Measurements from ENCODE around the gene MRPL54. TPM values are rescaled to one million over a fixed set of nuclear protein-coding genes. Genes with fewer than 3 reads are reported as not detected.

Gene MRPL54
- total RNA-seq, 2 donors from 2014 or later: 38.1 to 38.9 TPM

- no peak for DNase-seq
- Mint-ChIP-seq H3K4me3 (no peak overlapping the region), H3K36me3 (ENCODE audit: low read depth) (no peaks in the 10 kb centered on the region), H3K27ac (no peak overlapping the region), H3K4me1 (peaks cover 4% of the 10 kb centered on the region), H3K27me3 (ENCODE audit: insufficient read depth) (peaks cover 12% of the 10 kb centered on the region), H3K9me3 (no peaks in the 10 kb centered on the region)
- no peak overlapping the region for H3K4me3 ChIP-seq (ENCODE audit: low read length)
- H3K27me3 ChIP-seq (ENCODE audit: control insufficient read depth, insufficient read depth, low read length, poor library complexity, severe bottlenecking): peaks cover 7% of the 10 kb centered on the region
- no peak for TF ChIP-seq CTCF (conservative IDR thresholded peaks at IDR 0.05)
- no peaks in the 10 kb centered on the region for H3K9me3 ChIP-seq (ENCODE audit: control insufficient read depth, low read length)
- H3K4me1 ChIP-seq (ENCODE audit: control insufficient read depth, insufficient read depth, low read length): no peaks in the 10 kb centered on the region
- H3K27ac ChIP-seq (ENCODE audit: low read depth, low read length): no peak overlapping the region
- H3K9ac ChIP-seq (ENCODE audit: extremely low read depth, low read length, poor library complexity, severe bottlenecking): no peak overlapping the region
- no peaks in the 10 kb centered on the region for H3K36me3 ChIP-seq (ENCODE audit: control insufficient read depth, insufficient read depth, low read length)
- 88 to 100% methylated on average over 1 to 3 of the region's 3 CpGs for WGBS, 2 experiments (ENCODE audit: insufficient coverage in 1 of 2, insufficient read length in 1 of 2)
Measured at GRCh38 chr19:3725121-3725520, 37.4 kb upstream of the MRPL54 start.

- Histone ChIP-seq H3K4me3 (ENCODE audit: low read length) (no peak overlapping the region), H3K36me3 (ENCODE audit: control insufficient read depth, insufficient read depth, low read length) (no peaks in the 10 kb centered on the region), H3K9me3 (ENCODE audit: control insufficient read depth, low read length) (no peaks in the 10 kb centered on the region), H3K27ac (ENCODE audit: low read depth, low read length) (no peak overlapping the region), H3K9ac (ENCODE audit: extremely low read depth, low read length, poor library complexity, severe bottlenecking) (no peak overlapping the region), H3K4me1 (ENCODE audit: control insufficient read depth, insufficient read depth, low read length) (no peaks in the 10 kb centered on the region), H3K27me3 (ENCODE audit: control insufficient read depth, insufficient read depth, low read length, poor library complexity, severe bottlenecking) (peaks cover 7% of the 10 kb centered on the region)
- TF ChIP-seq CTCF (conservative IDR thresholded peaks at IDR 0.05): no peak
- no peaks in the 10 kb centered on the region for H3K9me3 Mint-ChIP-seq
- H3K27me3 Mint-ChIP-seq (ENCODE audit: insufficient read depth): peaks cover 12% of the 10 kb centered on the region
- 21 to 41% methylated on average over 5 to 14 of the region's 14 CpGs for WGBS, 2 experiments (ENCODE audit: insufficient coverage in 1 of 2, insufficient read length in 1 of 2)
- no peak overlapping the region for H3K27ac Mint-ChIP-seq
- DNase-seq: peak; percentile 88
- H3K4me3 Mint-ChIP-seq: no peak overlapping the region
- H3K36me3 Mint-ChIP-seq (ENCODE audit: low read depth): no peaks in the 10 kb centered on the region
- peaks cover 4% of the 10 kb centered on the region for H3K4me1 Mint-ChIP-seq
Measured at GRCh38 chr19:3725640-3726310, 36.7 kb upstream of the MRPL54 start.

GRCh38 chr19:3730457-3730958 is 32.0 kb upstream of the MRPL54 start:
- Histone ChIP-seq H3K4me1 (ENCODE audit: control insufficient read depth, insufficient read depth, low read length) (no peaks in the 10 kb centered on the region), H3K9me3 (ENCODE audit: control insufficient read depth, low read length) (no peaks in the 10 kb centered on the region), H3K36me3 (ENCODE audit: control insufficient read depth, insufficient read depth, low read length) (no peaks in the 10 kb centered on the region), H3K4me3 (ENCODE audit: low read length) (no peak overlapping the region), H3K27me3 (ENCODE audit: control insufficient read depth, insufficient read depth, low read length, poor library complexity, severe bottlenecking) (no peaks in the 10 kb centered on the region), H3K9ac (ENCODE audit: extremely low read depth, low read length, poor library complexity, severe bottlenecking) (no peak overlapping the region), H3K27ac (ENCODE audit: low read depth, low read length) (no peak overlapping the region)
- Mint-ChIP-seq H3K9me3 (no peaks in the 10 kb centered on the region), H3K27me3 (ENCODE audit: insufficient read depth) (peaks cover 2% of the 10 kb centered on the region), H3K4me1 (no peaks in the 10 kb centered on the region), H3K36me3 (ENCODE audit: low read depth) (peaks cover 2% of the 10 kb centered on the region), H3K4me3 (no peak overlapping the region), H3K27ac (no peak overlapping the region)
- no peak for TF ChIP-seq CTCF (conservative IDR thresholded peaks at IDR 0.05)
- 90 to 96% methylated on average over 17 to 32 of the region's 32 CpGs for WGBS, 2 experiments (ENCODE audit: insufficient coverage in 1 of 2, insufficient read length in 1 of 2)
- no peak for DNase-seq

All from endodermal cell (in vitro differentiated cells).